Gastrocnemius medialis (tissue), 4 donors: ENCODE measurements around the gene DMD.

Source experiments
- POLR2A ChIP-seq, 2 donors: fragments of 450-650 bp; IDR thresholded peaks; one replicate each; pipeline ENCODE4 v1.6.1; 2017; ENCODE audit warnings: antibody characterized with exemption in 2 of 2, mild to moderate bottlenecking in 2 of 2, moderate library complexity in 2 of 2
- TF ChIP-seq, protein P1 (sequence below), 5 experiments: fragments of 450-650 bp in 3 of 5; fragments of 200-600 bp in 2 of 5; sonication (generic) in 2 of 5; IDR thresholded peaks in 4 of 5; conservative IDR thresholded peaks in 1 of 5; 1 replicate in 4 of 5; 2 replicates in 1 of 5; pipeline ENCODE4 v1.5.1; 2016 to 2019; ENCODE audit warnings: antibody characterized with exemption in 5 of 5, mild to moderate bottlenecking in 3 of 5, moderate library complexity in 3 of 5

DNA sequence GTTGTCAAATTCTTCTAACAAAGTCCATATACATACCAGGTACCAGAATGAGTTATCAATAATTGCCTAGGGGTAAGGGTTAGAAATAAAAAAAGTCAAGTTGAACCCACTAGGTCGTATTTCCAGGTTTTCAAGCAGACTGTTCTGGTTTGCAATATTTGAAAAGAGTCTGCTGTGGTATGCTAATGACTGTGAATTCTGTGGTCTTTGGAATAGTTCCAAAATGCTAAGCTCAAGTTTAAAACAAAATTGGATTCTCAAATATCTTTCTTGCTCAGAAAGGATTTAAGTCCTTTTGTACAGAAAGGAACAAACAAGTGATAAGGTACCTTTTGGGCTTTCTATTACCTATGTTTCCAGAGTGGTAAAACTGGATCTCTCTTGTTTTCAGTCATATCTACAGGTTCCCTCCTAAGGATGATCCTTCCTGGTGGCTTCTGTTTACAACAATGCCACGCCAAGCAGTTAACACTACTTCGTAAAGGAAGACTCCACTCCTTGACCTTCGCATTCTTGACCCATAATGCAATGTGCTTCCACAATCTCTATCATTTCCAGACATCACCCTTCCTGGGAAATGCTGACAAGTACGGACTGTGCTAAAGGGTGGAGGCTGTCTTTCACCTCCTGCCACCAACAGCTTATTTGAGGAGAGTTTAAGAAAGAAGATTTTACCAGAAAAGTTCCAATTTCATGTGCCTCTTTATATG, 1607.8 kb downstream of the DMD start:
- TF ChIP-seq POLR2A (IDR thresholded peaks at IDR 0.05), result no peak
- TF ChIP-seq, protein P1, sequence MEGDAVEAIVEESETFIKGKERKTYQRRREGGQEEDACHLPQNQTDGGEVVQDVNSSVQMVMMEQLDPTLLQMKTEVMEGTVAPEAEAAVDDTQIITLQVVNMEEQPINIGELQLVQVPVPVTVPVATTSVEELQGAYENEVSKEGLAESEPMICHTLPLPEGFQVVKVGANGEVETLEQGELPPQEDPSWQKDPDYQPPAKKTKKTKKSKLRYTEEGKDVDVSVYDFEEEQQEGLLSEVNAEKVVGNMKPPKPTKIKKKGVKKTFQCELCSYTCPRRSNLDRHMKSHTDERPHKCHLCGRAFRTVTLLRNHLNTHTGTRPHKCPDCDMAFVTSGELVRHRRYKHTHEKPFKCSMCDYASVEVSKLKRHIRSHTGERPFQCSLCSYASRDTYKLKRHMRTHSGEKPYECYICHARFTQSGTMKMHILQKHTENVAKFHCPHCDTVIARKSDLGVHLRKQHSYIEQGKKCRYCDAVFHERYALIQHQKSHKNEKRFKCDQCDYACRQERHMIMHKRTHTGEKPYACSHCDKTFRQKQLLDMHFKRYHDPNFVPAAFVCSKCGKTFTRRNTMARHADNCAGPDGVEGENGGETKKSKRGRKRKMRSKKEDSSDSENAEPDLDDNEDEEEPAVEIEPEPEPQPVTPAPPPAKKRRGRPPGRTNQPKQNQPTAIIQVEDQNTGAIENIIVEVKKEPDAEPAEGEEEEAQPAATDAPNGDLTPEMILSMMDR (IDR thresholded peaks at IDR 0.05 in 4 of 5, conservative IDR thresholded peaks at IDR 0.05 in 1 of 5), result no peak
